Measurements from ENCODE around the gene KRTAP1-1.
"Not testable (repeated sequence)": the region's sequence is repeated elsewhere in the genome, so short reads cannot be mapped to it uniquely, and the experiment has no call there.

DNA sequence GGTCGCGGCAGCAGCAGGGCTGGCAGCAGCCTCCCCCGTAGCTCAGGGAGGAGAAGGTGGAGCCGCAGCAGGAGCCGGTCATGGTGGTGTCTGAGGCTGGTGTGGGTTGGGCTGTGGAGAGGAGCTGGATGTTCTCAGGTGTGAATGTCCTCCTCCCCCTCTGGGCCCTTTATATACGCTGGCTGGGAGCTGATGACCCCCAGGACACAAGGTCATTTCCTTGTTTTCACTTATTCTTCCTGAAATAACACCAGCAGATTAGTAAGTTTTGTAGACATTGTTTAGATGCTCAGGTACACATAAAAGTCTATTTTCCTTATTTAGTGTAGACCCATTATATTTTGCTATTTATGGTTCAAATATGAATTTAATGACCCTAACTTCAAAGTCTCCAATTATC is 13.9 kb upstream of the KRTAP1-1 start, which contains the start of gene KRTAP2-2:
- TF ChIP-seq JUNB (IDR thresholded peaks at IDR 0.05); POLR2A (IDR thresholded peaks at IDR 0.05; ENCODE audit: low read length); CEBPB (IDR thresholded peaks at IDR 0.05); RCOR1 (IDR thresholded peaks at IDR 0.05; ENCODE audit: low read depth, low read length): not testable (repeated sequence)
- TF ChIP-seq, protein P1, sequence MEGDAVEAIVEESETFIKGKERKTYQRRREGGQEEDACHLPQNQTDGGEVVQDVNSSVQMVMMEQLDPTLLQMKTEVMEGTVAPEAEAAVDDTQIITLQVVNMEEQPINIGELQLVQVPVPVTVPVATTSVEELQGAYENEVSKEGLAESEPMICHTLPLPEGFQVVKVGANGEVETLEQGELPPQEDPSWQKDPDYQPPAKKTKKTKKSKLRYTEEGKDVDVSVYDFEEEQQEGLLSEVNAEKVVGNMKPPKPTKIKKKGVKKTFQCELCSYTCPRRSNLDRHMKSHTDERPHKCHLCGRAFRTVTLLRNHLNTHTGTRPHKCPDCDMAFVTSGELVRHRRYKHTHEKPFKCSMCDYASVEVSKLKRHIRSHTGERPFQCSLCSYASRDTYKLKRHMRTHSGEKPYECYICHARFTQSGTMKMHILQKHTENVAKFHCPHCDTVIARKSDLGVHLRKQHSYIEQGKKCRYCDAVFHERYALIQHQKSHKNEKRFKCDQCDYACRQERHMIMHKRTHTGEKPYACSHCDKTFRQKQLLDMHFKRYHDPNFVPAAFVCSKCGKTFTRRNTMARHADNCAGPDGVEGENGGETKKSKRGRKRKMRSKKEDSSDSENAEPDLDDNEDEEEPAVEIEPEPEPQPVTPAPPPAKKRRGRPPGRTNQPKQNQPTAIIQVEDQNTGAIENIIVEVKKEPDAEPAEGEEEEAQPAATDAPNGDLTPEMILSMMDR (IDR thresholded peaks at IDR 0.05): not testable (repeated sequence)

Measured in A549 (cell line).